Measurements from ENCODE around the gene MAPT.

The MAPT gene

DNA sequence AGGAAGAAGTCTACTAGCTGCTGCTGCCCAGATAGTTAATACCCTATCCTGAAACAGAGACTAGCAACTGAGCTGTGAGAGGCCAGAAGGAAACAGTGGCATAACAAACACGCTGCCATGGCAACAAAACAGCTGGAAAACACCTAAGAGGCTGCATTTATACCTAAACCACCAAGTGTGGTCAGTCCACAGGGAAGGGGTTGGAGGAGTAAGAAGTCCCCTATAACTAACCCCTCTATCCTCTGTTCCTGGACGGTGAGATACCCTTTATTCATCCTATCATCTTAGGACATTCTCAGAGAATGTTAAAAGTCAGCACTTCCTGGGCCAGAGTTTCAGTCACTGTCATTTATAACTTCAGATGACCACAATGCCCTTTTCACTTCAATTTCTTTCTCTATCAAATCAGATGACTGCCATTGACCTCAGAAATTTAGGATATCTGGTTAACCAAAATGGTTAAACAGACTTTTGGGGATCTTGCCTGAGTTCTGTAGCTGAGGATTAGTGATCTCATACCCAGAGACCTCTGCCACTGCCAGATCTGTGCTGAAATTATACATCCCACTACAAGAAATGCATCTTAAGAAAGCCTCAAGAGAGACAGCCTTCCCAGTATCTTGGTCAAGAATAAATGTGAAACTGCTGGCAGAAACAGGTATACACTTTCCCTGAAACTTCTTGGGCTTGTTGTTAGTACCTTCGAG is 140.9 kb downstream of the MAPT start:
- DNase-seq, result peak; percentile 50 to 55

DNA sequence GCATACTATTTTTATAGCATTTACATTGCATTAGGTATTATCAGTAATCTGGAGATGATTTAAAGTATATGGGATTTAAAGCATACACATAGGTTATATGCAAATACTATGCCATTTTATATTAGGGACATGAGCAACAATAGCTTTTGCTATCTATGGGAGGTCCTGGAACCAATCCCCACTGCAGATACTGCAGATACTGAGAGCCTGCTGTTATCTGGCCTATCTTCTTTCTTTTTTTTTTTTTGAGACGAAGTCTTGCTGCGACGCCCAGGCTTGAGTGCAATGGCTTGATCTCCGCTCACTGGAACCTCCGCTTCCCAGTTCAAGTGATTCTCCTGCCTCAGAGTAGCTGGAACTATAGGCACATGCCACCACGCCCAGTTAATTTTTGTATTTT is 142.1 kb downstream of the MAPT start:
- no peak for DNase-seq

DNA sequence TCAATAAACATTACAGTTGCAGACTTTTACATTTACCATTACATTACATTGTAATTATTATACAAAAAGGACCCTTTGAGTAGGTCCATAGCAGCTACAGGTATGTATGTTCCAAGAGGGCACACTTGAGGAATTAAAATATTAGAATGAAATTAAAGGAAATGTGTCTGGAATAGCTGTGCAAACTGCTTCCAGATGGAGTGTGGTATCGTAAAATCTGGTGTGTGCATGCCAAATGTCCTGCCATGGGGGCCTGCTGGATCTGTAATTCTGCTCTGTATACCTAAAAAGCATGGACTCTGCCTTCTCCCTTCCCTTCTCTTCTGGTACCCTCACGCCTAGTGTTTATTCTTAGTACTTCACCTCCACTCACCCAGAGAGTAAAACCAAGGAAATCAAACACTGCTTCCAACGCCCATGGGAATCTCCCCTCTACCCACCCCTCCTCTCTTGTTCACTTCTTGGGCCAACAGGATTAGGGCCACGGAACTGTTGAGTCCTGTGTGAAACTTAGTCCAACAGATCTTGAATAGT is 143.4 kb downstream of the MAPT start:
- DNase-seq, result no peak

DNA sequence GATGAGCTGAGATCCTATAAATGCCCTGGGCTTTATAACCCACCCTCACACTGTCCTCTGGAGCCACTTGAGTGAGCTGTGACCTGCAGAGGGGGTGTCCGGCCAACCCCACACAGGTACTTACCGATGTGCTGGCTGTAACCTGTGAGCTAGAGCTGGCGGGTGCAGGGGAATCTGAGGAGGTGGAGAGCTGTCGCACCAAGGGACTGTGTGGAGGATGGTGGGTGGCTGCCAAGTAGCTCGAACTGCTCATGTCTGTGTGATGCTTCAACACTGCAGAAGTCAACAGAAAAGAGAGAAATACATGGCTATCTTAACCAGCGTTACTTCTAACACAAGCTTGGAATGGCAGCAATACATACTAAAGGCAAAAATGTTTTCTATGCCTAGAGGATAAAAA is 144.1 kb downstream of the MAPT start:
- DNase-seq, result no peak

DNA sequence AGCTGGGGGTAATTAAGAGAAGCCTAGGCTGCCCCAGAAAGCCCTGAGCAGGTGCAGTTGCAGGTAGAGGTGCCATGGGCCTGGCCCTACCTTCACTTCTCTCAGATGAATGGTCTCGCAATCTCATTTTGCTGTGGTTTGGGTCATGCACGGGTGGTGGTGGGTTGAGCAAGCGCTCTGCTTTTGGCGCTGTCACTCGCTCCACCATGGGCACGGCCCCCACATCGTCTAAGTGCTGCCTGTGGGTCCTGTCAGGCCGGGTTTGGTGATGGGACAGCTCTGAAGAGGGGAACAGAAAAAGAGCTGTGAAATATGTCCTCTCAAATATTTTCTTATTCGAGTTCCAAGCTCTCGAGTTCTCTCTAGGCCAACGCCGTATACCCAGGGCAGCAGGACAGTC is 144.6 kb downstream of the MAPT start:
- DNase-seq, result no peak

DNA sequence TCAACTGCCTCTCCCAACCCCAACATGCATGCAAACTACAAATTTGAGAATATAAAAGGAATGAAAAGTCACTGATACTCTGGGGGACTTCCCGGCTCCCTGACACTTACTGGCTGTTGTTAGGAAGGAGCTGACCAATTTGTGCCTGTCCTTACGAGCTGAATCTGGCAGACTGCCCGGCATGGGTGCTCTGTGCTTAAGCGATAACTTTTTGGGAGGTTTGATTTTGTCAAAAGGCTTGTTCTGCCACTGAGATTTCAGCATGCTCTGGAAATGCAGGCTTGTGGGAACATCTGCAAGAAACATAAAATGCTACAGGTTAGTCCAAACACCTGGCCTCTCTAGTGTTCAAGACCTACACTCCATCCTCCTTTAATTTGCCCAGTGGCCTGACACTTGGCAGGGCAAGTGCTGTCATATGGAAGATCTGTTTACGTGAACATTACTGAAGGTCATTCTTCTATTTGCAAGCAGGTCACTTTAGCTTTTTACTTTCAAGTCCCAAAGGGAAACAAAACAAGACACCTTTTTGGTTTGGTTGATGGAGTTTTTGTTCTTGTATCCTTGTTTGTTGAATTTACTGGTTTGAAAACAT is 145.3 kb downstream of the MAPT start:
- no peak for DNase-seq

DNA sequence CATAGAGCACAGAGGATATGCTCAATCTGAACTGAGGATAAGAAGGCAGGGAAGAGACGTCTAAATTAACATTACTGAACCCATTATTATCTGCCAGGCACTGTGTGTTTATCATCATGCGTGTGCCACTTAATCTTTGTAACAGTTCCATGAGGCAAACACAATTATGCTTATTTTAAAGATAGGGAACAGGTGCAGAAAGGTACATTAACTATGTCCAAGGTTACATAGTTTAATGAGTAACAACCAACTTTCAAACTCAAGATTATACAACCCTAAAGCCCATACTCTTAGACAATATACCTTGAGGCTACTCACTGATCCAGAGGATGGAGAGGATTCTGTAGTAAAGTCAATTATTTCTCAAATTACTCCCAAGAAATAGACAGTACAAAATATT is 147.9 kb downstream of the MAPT start:
- no peak for DNase-seq

DNA sequence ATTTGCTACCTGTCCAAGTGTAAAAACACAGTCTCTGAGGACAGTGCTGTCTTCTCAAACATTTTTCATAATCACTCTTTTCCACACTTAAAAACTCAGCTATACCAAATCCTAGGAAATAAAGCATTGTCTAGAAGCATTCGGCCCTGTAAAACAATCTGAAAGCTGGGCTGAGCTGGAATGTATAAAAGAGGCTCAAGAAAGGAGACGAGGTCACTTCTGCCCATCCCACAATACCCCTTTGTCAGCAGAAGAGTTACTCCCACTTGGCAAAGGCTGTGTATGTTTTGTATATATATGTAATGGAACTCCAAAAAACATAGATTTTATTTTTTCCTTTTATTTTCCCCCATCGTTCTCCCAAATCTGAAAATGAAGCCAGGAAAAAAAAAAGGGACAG is 148.6 kb downstream of the MAPT start:
- DNase-seq, result no peak

DNA sequence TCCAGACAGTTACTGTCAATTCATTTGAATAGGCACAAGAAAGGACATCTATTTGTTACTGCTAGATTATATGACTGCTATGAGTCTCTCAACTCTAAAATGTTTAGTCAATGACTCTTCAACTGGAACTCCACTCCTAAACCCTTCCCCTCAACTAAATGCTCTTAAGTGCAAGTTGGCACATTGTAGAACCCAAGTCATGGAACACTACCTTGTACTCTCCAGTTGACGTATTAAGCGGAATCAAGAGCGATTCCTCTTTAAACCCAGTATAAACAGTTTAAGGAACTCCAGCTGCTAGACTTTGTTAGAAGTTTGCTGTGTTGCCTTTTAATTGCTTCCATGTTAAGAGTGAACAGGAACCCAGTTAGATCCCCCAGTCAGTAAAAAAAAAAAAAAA is 149.3 kb downstream of the MAPT start:
- no peak for DNase-seq

DNA sequence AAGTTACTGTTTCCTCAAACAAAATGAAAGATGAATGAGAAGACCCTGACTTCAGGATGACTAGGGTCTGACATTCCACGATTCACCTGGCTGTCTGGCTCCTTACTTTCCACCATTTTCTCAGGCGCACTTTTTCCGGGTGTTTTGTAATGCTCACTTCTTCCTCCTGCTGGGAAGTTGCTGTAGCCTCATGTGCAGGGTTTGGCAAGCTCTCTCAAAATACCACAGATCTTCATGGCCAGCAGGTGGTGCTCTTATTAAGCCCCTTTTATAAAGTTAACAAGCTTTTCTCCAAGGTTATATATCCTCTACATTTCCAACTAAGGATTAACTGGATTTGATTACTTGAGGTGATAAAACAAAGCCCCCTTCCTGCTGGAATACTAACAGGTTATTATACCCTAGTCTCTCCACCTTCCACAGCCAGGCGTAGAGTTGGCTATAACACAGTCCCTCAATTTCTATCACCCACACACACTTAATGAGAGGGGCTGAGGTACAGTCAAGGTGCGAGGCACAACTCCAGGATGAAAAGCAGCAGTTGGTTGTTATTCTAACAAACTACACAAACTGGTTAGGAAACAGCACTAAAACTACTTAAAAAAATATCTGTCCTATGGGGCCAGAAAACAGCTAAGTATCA is 150.1 kb downstream of the MAPT start:
- peak; percentile 61 to 69 for DNase-seq

DNA sequence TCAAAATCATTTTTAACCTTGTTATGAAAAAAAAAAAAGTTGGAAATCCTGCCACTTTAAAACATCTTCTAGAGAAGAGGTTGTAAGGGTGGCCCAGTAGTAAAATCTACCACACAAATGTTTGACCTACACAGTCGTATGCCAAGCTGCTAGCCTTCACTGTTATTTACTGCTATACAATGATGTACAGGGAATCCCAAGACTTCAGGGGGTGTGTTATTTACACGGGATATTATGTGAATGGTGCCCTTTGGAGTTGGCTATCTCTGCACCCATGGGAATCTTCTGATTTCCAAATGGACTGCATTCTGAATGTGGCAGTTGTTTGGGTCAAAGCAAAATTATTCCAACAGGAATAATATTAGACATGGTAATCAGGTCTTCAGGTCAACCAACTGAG is 150.6 kb downstream of the MAPT start:
- DNase-seq, result no peak

DNA sequence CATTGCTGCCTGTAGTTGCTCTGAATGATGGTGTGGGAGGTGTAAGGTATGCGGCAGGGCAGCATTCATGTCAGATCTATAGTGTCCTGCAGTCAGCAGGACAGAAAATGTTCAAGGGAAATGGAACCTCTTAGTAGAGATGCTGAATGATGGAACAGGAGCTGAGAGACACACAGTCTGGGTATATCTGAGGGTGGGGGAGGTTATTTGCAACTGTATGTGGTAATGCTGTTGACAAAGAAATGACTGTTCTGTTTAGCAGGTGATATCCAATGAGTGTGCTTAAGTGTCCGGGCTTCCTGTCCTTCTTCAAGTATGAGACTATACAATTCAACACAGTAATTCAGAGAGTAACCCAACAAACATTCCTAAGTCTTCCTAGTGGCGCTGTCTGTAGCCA is 151.3 kb downstream of the MAPT start:
- DNase-seq, result no peak

DNA sequence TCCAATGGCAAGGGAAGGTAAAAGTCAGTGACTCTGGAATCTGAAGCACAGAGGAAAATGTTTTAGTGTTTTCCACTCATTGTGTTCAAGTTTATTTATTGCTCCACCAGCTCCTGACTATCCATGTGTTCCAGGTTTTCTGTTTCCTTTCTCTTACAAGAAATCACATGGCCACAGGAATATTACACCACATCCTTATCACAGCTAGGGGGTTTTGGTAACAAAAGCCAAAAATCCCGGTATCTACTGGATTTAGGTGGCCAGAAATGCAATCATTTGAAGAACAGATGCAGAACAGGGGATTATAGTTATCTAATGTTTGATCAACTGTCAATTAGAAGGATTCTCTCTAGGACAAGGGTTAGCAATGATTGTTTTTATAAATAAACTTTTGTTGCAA is 152.6 kb downstream of the MAPT start:
- no peak for DNase-seq

DNA sequence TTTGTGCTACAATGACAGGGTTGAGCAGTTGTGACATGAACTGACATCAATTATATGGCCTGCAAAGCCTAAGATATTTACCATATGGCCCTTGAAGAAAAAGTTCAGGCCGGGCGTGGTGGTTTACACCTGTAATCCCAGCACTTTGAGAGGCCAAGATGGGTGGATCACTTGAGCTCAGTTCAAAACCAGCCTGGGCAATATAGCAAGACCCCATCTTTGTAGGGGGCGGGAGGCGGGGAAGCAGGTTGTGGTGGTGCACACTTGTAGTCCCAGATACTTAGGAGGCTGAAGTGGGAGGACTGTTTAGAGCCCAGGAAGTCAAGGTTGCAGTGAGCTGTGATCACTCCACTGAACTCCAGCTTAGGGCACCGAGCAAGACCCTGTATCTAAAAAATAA is 153.0 kb downstream of the MAPT start:
- DNase-seq, result no peak

DNA sequence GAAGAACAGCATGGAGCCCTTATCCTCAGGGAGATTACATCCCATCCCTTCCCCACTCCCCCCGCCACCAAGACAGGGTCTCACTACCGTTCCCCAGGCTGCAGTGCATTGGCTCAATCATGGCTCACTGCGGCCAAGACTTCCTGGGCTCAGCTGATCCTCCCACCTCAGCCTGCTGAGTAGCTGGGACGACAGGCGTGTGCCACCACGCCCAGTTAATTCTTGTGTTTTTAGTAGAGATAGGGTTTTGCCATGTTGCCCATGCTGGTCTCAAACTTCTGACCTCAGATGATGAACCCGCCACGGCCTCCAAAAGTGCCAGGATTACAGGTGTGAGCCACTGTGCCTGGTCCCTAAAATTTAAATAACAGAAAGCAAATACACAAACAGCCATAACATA is 153.5 kb downstream of the MAPT start:
- DNase-seq, result no peak

DNA sequence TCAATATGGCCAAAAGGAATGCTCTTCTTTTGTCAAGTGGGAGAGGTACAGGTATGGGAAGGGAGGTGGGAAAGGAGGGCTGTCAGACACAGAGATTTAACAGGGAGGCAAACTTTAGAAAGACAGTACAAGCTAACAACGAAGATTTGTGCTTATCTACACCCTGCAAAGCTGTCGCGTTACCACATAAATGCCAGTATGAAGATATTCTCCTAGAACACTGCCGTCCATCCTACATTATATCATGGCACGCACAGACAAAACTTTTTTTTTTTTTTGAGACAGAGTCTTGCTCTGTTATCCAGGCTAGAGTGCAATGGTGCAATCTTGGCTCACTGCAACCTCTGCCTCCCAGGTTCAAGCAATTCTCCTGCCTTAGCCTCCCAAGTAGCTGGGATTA is 155.3 kb downstream of the MAPT start:
- no peak for DNase-seq

DNA sequence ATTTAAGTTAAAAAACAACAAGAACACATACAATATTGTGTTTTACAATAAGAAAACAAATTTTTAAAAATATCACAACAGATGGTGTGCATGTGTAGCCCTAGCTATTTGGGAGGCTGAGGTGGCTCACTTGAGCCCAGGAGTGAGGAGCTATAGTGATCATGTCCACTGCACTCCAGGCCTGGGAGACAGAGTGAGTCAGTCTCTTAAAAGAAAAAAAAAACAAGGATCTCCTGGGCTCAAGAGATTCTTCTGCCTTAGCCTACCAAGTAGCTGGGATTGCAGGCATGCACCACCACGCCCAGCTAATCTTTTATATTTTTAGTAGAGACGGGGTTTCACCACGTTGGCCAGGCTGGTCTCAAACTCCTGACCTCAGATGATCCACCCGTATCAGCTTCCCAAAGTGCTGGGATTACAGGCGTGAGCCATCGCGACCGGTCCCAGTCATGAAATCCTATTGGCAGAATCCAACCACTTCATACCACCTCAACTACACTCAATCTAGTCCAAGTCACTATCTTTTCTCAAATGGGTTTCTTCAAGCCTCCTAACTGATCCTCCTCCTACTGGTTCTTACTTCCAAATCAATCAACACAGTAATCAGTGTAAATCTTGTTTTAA is 159.7 kb downstream of the MAPT start:
- DNase-seq, result no peak

DNA sequence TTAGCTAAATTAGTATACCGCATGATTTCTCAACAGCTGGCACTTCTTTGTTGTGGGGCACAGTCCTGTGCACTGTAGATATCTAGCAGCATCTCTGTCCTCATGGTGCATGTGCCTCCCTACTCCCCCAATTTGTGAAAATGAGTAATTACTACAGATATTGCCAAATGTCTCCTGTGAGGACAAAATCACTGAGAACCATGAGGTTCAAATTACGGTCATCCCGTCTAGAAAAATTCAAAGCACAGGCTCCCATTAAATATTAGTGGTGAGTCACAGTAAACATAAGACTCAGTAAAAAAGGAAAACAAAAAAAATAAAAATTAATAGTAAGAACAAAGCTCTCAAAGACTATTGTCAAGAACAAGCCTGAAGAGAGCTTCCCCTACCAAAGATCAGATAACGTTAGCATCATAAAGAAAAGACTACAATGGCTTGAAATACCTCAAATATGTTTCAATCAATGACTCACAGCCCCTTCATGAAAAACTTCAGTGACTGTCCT is 162.5 kb downstream of the MAPT start:
- DNase-seq, result no peak

DNA sequence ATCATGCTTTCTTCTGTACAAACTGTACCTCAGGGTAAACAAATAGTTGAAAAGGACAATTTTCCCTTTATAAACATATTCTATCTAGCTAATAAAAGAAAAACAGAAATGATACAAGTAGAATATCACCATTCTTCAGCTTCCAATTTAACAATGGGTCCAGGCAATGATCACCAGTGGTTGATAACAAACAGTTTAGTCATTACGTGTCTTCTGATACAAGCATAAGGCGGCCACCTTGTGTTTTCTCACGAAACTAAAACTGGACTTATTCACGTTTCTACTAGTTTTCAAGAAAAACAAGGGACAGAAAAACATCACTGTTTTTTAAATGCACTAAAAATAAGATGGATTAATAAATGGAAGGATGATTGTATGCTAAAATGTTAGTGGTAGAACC is 163.0 kb downstream of the MAPT start:
- DNase-seq, result no peak

DNA sequence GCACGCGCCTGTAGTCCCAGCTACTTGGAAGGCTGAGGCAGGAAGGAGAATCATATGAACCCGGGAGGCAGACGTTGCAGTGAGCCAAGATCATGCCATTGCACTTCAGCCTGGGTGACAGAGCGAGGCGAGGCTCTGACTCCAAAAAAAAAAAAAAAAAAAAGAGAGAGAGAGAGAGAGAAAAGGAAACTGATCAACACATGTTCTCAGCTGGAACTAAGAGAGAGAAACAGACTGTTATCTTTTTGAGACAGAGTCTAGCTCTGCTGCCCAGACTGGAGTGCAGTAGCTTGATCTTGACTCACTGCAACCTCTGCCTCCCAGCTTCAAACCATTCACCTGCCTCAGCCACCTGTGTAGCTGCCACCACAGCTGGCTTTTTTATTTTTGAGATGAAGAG is 165.1 kb downstream of the MAPT start:
- no peak for DNase-seq

DNA sequence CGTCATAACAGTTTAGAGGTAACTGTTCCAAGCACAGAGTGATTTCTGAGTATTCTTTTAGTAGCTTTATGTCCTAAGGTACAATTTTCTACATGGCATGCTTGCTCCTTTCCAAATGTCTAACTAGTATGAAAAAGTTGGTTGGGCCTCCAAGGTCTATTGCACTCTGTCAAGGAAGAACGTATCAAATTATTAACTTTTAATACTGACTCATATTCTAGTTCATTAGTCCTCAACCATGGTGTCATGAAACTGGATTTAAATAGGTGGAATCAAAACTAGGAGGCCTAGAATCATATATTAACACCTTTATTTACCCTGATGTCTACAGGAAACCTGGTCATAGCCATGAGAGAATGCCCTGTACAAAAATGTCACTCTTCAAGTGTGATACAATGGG is 166.1 kb downstream of the MAPT start:
- DNase-seq, result no peak

DNA sequence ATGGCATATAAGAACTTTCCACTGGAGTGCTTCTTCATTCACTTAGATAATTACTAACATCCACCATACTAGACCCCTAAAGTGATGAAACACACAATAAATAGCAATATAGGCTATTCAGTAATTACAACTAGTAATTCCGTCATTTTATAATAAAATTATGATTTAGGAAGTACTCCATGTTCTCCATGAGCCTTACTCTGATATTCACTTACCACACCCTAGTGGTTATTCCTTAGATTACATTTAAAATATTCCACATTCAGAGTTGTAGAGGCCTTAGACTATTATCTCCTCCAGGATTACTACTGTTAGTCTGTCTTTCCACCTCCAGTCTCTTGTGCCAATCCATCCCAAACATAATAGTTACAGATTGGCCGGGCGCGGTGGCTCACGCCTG is 167.1 kb downstream of the MAPT start:
- DNase-seq, result peak in 1 of 2 donors; percentile 17

DNA sequence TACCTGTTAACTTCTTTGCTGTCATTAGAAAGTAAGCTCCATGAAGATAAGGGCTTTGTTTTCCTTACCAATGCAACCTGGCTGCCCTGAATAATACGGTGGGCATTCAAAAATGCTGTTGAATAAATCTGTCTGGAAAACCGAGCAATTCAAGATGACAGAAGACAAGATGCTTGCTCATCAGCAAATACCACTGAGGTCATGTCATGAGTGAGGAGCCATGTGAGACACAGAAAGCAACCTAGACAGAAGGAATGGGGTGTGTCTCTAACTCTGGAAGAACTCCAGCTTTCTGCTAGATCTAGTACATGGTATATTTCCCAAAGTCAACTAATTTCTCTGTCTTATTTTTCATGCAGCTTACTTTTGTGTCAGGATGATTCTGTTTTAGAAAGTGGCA is 168.9 kb downstream of the MAPT start:
- no peak for DNase-seq

DNA sequence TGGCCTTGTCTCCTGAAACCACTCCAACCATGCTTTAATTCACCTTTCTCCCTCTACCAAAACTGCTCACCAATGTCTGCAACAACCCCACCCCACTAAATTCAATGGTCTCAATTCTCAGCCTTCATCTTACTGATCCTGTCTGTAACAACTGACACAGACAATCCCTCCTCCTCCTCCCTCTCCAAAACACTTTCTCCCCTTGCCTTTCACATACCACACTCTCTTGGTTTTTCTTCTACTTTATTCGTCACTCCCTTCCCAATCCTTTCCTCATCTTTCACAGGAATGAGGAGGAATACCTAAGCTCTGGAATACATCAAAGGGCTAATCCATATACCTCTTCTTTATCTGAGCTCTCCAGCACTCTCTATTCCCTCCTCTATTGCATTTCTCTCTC is 170.1 kb downstream of the MAPT start:
- no peak for DNase-seq
